Stimulated activated CD4-positive, alpha-beta T cell treated with anti-CD3 and anti-CD28 coated beads, Interleukin-2, amount 100 ng/mL, for 4 hours (primary cell): Measurements from ENCODE around the gene FNDC1.

Source experiments
- DNase-seq: peaks from one replicate; pipeline ENCODE4 v3.0.0-alpha.2; 2020; ENCODE audit warnings: low read depth

The FNDC1 gene

GRCh38 chr6:159212525-159213280, 43.5 kb downstream of the FNDC1 start:
- no peak for DNase-seq

- no peak for DNase-seq
Observed at GRCh38 chr6:159213405-159213804, 44.2 kb downstream of the FNDC1 start.

GRCh38 chr6:159214281-159214680, 45.1 kb downstream of the FNDC1 start:
- no peak for DNase-seq

GRCh38 chr6:159217595-159218275, 48.5 kb downstream of the FNDC1 start:
- DNase-seq = no peak

GRCh38 chr6:159220093-159220492, 50.9 kb downstream of the FNDC1 start:
- no peak for DNase-seq

- DNase-seq = no peak
Observed at GRCh38 chr6:159221486-159222170, 52.4 kb downstream of the FNDC1 start.

GRCh38 chr6:159224452-159224851, 55.3 kb downstream of the FNDC1 start:
- DNase-seq = no peak

- no peak for DNase-seq
Observed at GRCh38 chr6:159229651-159230051, 60.5 kb downstream of the FNDC1 start.

GRCh38 chr6:159232106-159232645, 63.0 kb downstream of the FNDC1 start:
- no peak for DNase-seq

- DNase-seq = no peak
Observed at GRCh38 chr6:159232751-159233150, 63.6 kb downstream of the FNDC1 start.

- DNase-seq = no peak
Observed at GRCh38 chr6:159233365-159234101, 64.3 kb downstream of the FNDC1 start.

- no peak for DNase-seq
Observed at GRCh38 chr6:159234102-159234553, 64.9 kb downstream of the FNDC1 start.

- DNase-seq = no peak
Observed at GRCh38 chr6:159238920-159239558, 69.8 kb downstream of the FNDC1 start.

- no peak for DNase-seq
Observed at GRCh38 chr6:159249128-159249527, 79.9 kb downstream of the FNDC1 start.

GRCh38 chr6:159249752-159250151, 80.6 kb downstream of the FNDC1 start:
- DNase-seq = no peak

- no peak for DNase-seq
Observed at GRCh38 chr6:159250633-159251032, 81.4 kb downstream of the FNDC1 start.

GRCh38 chr6:159252955-159253508, 83.8 kb downstream of the FNDC1 start:
- no peak for DNase-seq

- no peak for DNase-seq
Observed at GRCh38 chr6:159254186-159254585, 85.0 kb downstream of the FNDC1 start.

- no peak for DNase-seq
Observed at GRCh38 chr6:159255434-159255951, 86.3 kb downstream of the FNDC1 start.

GRCh38 chr6:159256128-159256527, 86.9 kb downstream of the FNDC1 start:
- no peak for DNase-seq

- no peak for DNase-seq
Observed at GRCh38 chr6:159257846-159258245, 88.6 kb downstream of the FNDC1 start.
